GM19351 (cell line): ENCODE data around the gene USP12.
"Not testable (repeated sequence)": the region's sequence is repeated elsewhere in the genome, so short reads cannot be mapped to it uniquely, and the experiment has no call there.

Source experiments
- ATAC-seq: cut with Tn5 transposase; IDR thresholded peaks from one replicate; pipeline ENCODE4 v1.9.1; 2021; ENCODE audit warnings: mild to moderate bottlenecking, moderate library complexity; ENCODE audit not compliant: unreplicated experiment

Gene USP12

DNA sequence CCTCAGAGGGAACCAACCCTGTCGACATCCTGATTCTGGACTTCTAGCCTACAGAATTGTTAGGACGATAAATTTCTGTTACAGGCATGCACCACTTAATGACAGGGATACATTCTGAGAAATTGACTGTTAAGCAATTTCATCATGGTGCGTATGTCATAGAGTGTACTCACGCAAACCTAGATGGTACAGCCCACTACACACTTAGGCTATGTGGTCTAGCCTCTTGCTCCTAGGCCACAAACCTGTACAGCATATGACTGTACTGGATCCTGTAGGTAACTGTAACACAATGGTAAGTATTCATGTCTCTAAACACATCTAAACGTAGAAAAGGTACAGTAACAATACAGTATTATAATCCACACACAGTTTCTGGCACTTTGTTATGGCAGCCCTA is 13.3 kb downstream of the USP12 start:
- ATAC-seq = no peak

DNA sequence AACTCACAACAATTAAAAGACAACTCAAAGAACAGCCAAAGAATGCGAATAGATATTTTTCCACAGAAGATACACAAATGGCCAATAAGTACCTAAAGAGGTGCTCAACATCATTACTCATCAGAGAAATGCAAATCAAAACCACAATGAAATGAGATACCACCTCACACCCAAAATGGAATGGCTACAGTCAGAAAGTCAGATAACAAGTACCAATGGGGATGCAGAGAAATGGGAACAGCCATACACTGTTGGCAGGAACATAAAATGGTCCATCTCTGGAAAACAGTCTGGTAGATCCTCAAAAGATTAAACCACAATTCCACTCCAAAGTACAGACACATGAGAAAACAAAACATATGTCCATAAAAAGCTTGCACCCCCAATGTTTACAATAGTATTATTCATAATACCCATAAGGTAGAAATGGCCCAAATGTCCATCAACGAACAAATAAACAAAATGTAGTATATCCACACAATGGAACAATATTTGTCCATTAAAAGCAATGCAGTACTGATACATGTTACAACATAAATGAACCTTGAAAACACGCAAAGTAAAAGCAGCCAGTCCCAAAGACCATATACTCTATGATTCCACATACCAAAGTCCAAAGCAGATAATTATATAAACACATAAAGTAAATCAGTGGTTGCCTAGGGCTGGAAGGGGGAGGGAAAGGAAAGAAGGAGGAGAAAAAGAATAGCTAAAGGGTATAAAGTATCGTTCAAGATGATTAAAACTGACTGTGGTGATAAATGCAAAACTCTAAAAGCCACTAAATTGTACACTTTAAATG is 19.6 kb downstream of the USP12 start:
- no peak for ATAC-seq

- ATAC-seq = no peak
Measured at GRCh38 chr13:27149702-27150101, 21.9 kb downstream of the USP12 start.

DNA sequence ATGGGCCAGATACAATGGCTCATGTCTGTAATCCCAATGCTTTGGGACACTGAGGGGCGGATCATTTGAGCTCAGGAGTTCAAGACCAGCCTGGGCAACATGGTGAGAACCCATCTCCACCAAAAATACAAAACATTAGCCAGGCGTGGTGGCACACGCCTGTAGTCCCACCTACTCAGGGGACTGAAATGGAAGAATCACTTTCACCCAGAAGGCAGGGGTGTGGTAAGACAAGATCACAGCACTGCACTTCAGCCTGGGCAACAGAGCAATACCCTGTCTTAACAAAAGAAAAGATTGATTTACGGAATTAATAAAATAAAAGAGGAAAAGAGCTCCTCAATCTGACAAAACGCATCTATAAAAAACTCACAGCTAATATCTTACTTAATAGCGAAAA is 22.7 kb downstream of the USP12 start:
- ATAC-seq = no peak

DNA sequence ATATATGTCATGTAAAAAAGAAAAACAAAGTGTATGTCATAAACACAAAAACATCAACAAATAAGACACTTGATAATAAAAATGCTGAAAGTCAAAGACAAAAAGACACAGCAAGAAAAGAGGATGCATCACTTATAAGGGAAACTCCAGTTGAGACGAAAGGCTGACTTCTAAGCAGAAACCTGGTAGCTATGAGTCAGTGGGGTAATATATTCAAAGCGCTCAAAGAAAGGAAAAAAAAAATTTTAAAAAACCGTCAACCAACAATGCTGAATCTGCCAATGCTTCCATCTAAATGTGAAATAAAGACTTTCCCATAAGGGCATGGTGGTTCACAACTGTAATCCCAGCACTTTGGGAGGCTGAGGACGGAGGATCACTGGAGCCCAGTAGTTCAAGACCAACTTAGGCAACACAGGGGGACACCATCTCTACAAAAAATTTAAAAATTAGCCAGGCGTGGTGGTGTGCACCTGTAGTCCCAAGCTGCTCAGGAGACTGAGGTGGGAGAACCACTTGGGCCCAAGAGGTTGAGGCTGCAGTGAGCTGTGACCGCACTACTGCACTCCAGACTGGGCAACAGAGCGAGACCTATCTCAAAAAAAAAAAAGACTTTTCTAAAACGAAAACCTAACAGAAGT is 24.0 kb downstream of the USP12 start:
- ATAC-seq = peak; percentile 75

DNA sequence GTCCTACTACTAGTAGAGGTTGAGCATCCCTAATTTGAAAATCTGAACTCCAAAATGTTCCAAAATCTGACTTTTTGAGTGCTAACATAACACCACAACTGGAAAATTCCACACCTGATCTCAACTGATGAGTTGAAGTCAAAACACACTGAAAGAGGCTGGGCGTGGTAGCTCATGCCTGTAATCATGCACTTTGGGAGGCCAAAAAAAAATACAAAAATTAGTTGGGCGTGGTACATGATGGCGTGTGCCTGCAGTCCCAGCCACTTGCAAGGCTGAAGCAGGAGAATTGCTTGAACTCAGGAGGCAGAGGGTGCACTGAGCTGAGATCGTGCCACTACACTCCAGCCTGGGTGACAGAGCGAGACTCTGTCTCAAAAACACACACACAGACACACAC is 29.9 kb downstream of the USP12 start:
- ATAC-seq = no peak

DNA sequence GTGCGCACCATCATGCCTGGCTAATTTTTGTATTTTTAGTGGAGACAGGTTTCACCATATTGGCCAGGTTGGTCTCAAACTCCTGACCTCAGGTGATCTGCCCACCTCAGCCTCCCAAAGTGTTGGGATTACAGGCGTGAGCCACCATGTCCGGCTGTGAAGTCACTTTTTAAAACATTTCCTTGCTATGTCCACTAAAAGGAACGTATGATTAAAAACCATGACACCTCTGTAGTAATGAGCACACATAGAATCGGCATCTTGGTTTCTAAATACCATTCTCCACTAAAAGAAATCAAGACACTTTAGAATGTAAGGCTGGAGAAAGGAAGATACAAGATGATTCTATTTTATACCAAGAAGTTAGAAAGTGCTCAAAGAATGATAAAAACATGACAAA is 30.5 kb downstream of the USP12 start:
- ATAC-seq = not testable (repeated sequence)

GRCh38 chr13:27140060-27140459 is 31.6 kb downstream of the USP12 start:
- no peak for ATAC-seq

- no peak for ATAC-seq
Measured at GRCh38 chr13:27139565-27139964, 32.0 kb downstream of the USP12 start.

- no peak for ATAC-seq
Measured at GRCh38 chr13:27138457-27139093, 33.0 kb downstream of the USP12 start.

DNA sequence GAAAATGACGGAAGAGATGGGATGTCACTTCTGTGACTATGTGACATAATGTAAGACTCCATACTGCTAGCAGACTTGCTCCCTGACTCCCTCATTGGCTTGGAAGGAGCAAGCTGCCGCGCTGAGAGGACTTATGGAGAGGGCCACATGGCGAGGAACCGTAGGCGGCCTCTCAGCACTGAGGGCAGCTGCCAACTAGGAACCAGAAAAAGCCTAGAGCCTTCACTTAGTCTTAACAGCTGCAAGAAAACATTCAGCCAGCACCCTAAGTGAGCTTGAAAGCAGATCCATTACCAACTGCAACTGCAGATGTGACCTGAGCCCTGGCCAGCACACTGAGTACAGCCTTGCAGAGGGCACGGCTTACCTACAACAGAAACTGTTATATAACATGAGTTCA is 33.9 kb downstream of the USP12 start:
- no peak for ATAC-seq

DNA sequence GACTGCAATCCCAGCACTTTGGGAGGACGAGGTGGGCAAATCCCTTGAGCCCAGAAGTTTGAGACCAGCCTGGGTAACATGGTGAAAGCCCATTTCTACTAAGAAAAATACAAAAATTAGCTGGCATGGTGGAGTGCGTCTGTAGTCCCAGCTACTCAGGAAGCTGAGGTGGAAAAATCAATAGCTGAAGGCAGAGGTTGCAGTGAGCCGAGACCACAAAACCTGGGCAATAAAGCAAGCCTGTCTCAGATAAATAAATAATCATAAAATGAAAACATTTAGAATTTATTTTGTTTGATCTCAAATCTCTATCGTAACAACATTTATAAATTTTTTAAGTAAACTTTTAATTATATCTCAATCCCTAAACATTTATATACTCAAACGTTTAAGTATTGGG is 36.6 kb downstream of the USP12 start:
- ATAC-seq = no peak

DNA sequence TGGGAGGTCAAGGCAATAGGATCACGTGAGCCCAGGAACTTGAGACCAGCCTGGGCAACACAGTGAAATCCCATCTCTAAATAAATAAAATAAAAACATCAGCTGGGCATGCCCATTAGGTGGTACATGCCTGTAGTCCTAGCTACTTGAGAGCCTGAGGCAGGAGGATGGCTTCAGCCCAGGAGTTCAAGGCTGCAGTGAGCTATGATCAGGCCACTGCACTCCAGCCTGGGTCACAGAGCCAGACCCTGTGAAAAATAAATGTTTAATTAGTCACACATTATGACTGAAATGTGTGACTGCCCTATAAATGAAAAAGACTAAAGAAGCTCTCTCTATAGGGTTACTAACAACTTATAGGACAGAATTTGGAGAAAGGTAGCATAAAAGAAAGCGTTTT is 37.7 kb downstream of the USP12 start:
- ATAC-seq = no peak

GRCh38 chr13:27132538-27132937 is 39.1 kb downstream of the USP12 start:
- ATAC-seq = no peak

- no peak for ATAC-seq
Measured at GRCh38 chr13:27131906-27132305, 39.7 kb downstream of the USP12 start.

GRCh38 chr13:27130979-27131623 is 40.5 kb downstream of the USP12 start:
- peak; percentile 88 for ATAC-seq

GRCh38 chr13:27130223-27130978 is 41.2 kb downstream of the USP12 start:
- ATAC-seq = no peak

DNA sequence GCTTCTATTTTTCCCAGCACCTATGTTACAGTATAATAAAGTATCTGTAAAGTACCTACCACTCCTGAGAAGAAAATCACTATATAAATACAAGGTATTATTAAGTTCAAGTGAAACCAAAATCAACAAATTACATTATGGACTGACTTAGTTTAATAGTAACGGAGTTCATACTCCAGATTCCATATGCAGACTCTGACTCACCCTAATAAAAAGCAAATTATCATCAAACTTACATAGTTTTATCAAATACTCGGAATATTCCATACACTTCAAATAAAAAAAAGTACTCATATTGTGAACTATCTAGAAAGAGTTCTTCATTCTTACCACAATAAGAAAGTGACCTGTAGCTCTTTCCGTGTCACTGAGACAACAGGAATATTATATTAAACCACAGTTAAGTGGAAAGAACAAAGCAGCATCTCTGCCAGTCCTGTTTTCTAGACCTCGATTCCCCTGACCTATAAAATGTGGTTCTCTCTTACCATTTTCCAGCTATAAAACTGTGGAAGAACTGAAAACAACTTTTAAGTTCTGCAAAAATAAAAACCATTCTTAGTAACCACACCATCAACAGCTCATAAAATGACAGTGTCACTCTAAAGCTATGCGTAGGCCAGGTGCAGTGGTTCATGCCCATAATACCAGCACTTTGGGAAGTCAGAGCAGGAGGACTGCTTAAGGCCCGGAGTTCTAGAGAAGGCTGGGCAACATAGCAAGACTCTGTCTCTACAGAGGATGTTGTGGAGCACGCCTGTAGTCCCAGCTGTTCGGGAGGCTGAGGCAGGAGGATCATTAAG is 42.6 kb downstream of the USP12 start:
- no peak for ATAC-seq

- ATAC-seq = no peak
Measured at GRCh38 chr13:27126859-27127258, 44.8 kb downstream of the USP12 start.
